HEK293 (cell line): ENCODE measurements around the gene STK32C.

Experiments used
- GLI2 ChIP-seq: fragments of 450-650 bp; formaldehyde crosslinking; IDR thresholded peaks from 2 replicates; pipeline ENCODE4; 2017; ENCODE audit warnings: missing biosample characterization, missing genetic modification characterization, low read depth, borderline replicate concordance
- ZNF174 ChIP-seq: fragments of 450-650 bp; formaldehyde crosslinking; IDR thresholded peaks from 2 replicates; pipeline ENCODE4 v1.5.0; 2017; ENCODE audit warnings: missing biosample characterization, mild to moderate bottlenecking, missing genetic modification characterization
- ZNF426 ChIP-seq: fragments of 450-650 bp; formaldehyde crosslinking; IDR thresholded peaks from 2 replicates; pipeline ENCODE4 v1.5.1; 2017; ENCODE audit warnings: missing biosample characterization, missing genetic modification characterization, mild to moderate bottlenecking, inconsistent platforms, moderate library complexity
- ZSCAN5A ChIP-seq: fragments of 450-650 bp; formaldehyde crosslinking; IDR thresholded peaks from 2 replicates; pipeline ENCODE4 v1.5.1; 2016; ENCODE audit warnings: missing biosample characterization, missing genetic modification characterization

- no peak for TF ChIP-seq GLI2
- TF ChIP-seq ZSCAN5A (tag by site-specific recombination): no peak
- TF ChIP-seq ZNF174 (tag by site-specific recombination): no peak
- TF ChIP-seq ZNF426 (tag by site-specific recombination): no peak
Measured at GRCh38 chr10:132270721-132271457, 36.9 kb downstream of the STK32C start.
